GM10248 (cell line): ENCODE measurements around the gene SYT13.
"Not testable (repeated sequence)": the region's sequence is repeated elsewhere in the genome, so short reads cannot be mapped to it uniquely, and the experiment has no call there.

Source experiments
- CTCF ChIA-PET: fragments of 300-600 bp; sonication (Branson Sonifier 250); formaldehyde crosslinking; extraction: SDS; loops from one replicate; lab custom pipeline; 2021; ENCODE audit warnings: antibody characterized with exemption; lab: Yijun Ruan, JAX
- POLR2A ChIA-PET: fragments of 350-650 bp; sonication (Branson Sonifier 250); formaldehyde crosslinking; extraction: SDS; loops from one replicate; lab custom pipeline; 2020; ENCODE audit warnings: antibody characterized with exemption; lab: Yijun Ruan, JAX
- DNase-seq: peaks from one replicate; pipeline ENCODE4 v3.0.0; 2012; ENCODE audit errors: extremely low spot score
- TF ChIP-seq, protein P1 (sequence below): IDR thresholded peaks from 2 replicates; pipeline ENCODE4 v1.5.1; 2012; ENCODE audit warnings: mild to moderate bottlenecking, low read depth; ENCODE audit errors: extremely low read depth, missing control alignments, control extremely low read depth

Gene SYT13

DNA sequence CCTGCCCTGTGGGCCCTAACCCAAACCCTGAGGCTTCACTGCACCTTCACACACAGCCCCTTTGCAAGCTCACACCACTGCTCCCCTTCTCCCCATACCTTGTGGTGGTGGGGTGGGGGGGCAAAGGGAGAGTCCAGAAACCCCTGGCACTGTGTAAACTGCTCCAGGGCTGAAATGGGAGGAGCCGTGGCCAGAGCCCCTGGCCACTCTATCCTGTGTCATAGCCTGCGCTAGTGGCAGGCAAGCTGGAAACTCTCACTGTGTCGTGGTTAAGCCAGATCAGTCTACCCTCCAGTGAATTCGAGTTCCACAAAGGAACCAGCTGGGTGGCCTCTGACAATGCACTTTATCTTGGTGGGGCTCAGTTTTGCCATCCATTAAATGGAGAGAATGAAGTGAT is 8.4 kb upstream of the SYT13 start:
- ChIA-PET POLR2A (no interaction called here), CTCF (interaction anchor here (1.0 to 2.2 kb wide), 4 partner anchors 17 to 191 kb away, joined by 3 to 13 read pairs (median 4); no protein-coding TSS in a partner anchor)
- DNase-seq = no peak
- TF ChIP-seq, protein P1, sequence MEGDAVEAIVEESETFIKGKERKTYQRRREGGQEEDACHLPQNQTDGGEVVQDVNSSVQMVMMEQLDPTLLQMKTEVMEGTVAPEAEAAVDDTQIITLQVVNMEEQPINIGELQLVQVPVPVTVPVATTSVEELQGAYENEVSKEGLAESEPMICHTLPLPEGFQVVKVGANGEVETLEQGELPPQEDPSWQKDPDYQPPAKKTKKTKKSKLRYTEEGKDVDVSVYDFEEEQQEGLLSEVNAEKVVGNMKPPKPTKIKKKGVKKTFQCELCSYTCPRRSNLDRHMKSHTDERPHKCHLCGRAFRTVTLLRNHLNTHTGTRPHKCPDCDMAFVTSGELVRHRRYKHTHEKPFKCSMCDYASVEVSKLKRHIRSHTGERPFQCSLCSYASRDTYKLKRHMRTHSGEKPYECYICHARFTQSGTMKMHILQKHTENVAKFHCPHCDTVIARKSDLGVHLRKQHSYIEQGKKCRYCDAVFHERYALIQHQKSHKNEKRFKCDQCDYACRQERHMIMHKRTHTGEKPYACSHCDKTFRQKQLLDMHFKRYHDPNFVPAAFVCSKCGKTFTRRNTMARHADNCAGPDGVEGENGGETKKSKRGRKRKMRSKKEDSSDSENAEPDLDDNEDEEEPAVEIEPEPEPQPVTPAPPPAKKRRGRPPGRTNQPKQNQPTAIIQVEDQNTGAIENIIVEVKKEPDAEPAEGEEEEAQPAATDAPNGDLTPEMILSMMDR = no peak

DNA sequence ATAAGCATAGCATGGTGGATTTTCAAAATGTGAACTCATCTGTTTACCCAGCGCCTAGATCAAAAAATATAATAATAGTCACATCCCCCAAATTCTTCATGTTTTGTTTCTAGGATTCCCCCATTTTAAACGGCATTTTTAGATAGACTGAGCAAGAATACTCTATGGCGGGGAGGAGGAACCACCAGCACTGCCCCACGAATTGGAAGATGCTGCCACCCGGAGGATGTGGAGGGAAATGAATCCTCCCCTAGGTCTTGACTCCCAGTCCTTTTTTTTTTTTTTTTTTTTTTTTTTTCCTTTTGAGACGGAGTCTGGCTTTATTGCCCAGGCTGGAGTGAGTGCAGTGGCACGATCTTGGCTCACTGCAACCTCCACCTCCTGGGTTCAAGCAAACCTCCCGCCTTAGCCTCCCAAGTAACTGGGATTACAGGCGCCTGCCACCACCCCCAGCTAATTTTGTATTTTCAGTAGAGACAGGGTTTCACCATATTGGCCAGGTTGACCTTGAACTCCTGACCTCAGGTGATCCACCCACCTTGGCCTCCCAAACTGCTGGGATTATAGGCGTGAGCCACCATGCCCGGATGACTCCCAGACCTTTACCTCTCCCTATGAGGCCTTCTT is 7.5 kb upstream of the SYT13 start:
- DNase-seq = peak; percentile 68
- TF ChIP-seq, protein P1 = peak; percentile 46
- CTCF ChIA-PET = interaction anchor here (1.0 to 2.2 kb wide), 4 partner anchors 16 to 191 kb away, joined by 3 to 13 read pairs (median 4); no protein-coding TSS in a partner anchor
- POLR2A ChIA-PET = not testable (repeated sequence)

DNA sequence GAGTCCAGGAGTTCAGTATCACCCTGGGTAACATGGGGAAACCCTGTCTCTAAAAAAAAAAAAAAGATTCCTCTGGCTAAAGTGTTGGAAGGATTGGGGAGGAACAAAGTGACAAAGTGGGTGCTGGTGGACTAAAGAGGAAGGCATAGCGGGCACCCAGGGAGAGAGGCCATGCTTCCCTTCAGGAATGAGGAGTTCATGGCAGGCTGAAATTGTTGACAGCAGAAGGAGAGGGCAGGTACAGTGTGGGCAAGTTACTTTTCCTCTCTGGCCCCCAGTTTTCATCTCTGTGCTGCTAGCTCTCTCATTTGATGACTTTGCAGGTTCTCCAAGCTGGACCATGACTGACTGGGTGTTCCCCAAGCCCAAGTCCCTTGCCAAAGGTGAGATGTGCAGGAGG is 4.4 kb upstream of the SYT13 start:
- CTCF ChIA-PET = interaction anchor here (1.0 to 5.0 kb wide), 4 partner anchors 180 to 481 kb away, joined by 4 to 42 read pairs (median 14); no protein-coding TSS in a partner anchor
- TF ChIP-seq, protein P1 = no peak
- POLR2A ChIA-PET = no interaction called here
- DNase-seq = no peak

DNA sequence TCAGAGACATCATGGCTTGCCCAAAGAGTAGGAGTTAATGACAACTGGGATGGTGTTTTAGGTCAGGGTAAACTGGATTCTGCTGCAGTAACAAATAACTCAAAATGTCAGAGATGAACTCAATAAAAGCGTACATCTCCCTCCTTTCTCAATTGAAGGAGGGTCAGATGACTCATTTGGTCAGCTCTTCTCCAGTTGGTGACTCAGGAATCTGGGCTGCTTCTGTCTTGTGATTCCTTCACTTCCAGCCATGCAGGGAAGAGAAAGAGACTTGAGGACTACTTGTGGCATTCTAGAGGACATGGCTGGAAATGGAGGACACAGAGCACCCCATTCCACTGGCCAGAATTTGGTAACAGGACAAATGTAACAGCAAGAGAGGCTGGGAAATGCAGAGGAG is 3.2 kb upstream of the SYT13 start:
- ChIA-PET CTCF (interaction anchor here (1.0 to 5.0 kb wide), 5 partner anchors 8 to 483 kb away, joined by 3 to 42 read pairs (median 4); no protein-coding TSS in a partner anchor), POLR2A (no interaction called here)
- no peak for DNase-seq
- TF ChIP-seq, protein P1 = no peak

DNA sequence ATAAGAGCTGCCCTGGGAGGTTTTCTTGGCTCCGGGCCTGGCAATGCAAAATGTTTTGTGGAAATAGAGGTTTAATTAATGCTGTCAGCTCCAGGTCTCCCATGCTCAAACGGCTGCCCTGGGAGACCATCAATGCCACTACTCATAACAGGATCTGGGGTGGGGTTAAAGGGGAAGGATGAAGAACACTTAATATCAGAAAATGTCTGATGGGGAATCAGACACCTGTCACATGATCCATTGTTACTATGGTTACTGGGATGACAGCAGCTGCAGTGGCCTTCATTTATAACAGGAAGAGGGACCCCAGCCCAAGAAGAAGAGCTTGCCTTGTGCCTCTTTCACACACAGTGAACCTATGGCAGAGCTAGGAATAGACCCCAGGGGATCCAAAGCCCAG is 2.2 kb upstream of the SYT13 start:
- POLR2A ChIA-PET = no interaction called here

DNA sequence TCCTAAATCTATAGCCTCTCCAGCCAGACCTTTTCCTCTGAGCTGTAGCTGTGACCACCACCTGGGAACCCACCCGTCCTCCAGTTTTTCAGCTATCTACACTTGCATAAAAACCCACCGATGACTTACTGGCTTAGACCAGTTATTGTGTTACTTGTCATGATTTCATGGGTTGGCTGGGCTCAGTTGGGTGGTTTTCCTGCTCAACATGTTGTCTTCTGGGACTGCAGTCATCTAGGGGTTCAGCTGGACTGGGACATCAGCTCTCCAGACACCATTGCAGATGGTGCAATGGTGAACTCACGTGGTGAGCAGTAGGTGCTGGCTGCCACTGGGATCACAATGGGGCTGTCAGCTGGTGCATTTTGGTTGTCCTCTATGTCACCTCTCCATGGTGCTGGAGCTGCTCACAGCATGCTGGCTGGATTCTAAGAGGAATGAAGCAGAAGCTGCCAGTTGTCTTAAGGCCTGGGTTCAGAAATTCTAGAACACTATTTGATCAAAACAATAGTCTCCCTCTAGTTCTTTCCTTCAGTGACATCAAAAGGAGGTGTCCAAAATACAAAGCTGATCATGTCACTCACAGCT is 1.3 kb upstream of the SYT13 start:
- TF ChIP-seq, protein P1 = no peak
- ChIA-PET CTCF (interaction anchor here (0.9 to 5.0 kb wide), 10 partner anchors 8 to 183 kb away, joined by 3 to 18 read pairs (median 5); no protein-coding TSS in a partner anchor), POLR2A (no interaction called here)
- no peak for DNase-seq

More for the DNA sequence above, 2.2 kb upstream of the SYT13 start:
- TF ChIP-seq, protein P1 = no peak
- no peak for DNase-seq
- CTCF ChIA-PET = interaction anchor here (1.0 to 5.0 kb wide), 11 partner anchors 9 to 377 kb away, joined by 3 to 18 read pairs (median 4); no protein-coding TSS in a partner anchor
